HG03060 (cell line): Measurements from ENCODE around the gene TMEM74B.

Experiments used
- ATAC-seq: cut with Tn5 transposase; IDR thresholded peaks from one replicate; pipeline ENCODE4 v1.9.1; 2021; ENCODE audit warnings: low read depth, moderate number of reproducible peaks; ENCODE audit not compliant: unreplicated experiment

TMEM74B gene

DNA sequence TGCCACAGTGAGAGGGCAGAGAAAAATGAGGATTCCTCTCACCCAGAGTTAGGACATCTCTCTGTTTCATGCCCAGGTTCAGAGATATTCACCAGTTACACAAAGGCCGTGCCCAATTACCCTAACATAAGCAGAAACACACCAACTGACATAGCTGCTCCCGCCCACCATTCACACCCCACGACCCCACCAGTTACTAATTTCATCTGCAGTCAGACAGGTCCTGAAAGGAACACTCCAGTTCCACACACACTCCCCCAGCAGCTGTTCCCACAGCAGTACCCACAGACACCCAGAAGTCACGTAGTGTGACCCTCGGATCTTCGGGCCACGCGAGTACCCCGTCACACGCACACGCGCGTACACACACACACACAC is 532 bp downstream of the TMEM74B start:
- no peak for ATAC-seq

DNA sequence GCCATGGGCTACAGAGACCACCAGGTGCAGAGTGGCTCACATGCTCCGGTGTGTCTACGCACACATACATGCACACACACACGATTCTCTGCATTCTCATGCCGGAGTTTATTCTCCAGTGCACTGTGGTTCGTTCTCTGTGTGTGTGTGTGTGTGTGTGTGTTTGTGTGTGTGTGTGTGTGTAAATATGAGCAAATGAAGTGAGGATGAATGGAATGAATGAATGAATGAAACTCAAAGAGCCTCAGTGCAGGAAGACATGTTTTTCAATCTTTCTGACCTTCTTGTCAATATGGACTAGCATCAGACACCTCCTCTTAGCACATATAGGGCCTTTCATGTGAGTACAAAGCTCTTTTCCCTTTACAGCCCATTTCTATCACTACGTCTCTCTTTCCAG is 1.6 kb downstream of the TMEM74B start:
- ATAC-seq, result no peak

DNA sequence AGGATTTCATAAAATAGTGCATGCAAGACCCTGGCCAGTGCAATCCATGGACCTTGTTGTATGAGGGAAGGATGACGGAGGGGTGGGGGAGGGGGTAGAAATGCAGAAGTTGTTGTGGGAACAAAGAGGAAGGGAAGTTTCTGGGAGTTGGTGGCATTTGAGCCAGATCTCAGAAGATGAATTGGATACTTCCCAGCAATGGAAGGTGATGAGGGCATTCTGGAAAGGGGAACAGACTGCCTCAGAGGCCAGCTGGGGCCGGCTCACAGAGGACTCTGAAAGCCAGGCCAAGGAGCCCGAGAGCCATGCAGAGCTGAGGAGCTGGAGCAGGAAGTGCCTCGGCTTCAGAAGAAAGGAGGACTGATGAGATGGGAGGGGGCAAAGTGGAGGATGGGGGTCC is 2.7 kb downstream of the TMEM74B start:
- ATAC-seq, result no peak

DNA sequence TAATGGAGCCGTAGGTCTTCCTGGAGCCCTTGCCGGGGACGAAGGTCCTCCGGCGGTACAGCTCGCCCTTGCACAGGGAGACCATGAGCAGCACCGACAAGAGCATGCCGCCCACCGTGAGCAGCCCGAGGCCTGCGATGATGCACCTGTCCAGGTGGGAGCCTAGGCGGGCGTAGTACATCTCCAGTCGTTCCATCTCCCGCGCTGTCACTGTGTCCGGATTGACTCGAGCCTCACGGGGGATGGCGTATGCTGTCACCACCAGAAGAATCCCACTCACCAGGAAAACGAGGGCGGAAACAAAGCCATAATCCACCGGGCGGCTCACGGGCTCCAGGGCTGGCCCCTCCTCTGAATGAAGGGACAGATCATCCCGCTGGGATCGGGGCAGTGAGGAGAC is 3.8 kb downstream of the TMEM74B start:
- ATAC-seq, result no peak

DNA sequence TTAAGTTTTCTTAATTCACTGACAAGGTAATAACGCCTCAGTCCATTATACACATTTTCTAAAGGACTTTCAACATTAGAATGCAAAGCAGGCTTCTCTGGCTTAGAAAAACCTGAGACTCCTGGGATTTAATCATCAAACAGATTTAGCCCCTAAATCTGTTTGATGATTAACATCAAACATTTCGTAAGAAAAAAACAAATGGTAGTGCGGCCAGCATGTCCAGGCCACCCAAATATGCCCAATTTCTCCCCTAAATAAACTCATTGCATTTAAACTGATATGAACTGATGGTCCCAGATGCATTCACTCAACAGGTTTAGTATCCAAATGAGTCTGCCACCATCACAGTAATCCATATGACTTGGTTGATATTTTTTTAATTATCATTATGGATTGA is 6.2 kb downstream of the TMEM74B start:
- ATAC-seq, result no peak

DNA sequence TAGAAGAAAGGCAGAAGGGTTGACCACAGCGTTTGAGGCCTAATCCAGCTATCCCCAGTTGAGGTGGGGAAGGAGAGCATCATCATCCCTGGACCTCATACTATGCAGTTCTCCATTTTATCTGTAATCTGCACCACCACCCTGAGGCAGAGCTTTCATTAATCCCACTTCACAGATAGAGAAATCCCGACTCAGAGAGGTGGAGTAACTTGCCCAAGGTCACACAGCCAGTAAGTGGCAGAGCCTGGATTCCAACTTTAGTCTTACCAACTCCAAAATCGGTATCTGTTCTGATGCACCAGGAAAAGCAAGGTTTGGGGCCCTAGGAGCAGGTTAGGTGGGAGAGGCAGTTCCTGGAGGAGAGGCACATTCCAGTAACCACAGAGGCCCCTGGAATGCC is 6.7 kb downstream of the TMEM74B start:
- ATAC-seq, result no peak

DNA sequence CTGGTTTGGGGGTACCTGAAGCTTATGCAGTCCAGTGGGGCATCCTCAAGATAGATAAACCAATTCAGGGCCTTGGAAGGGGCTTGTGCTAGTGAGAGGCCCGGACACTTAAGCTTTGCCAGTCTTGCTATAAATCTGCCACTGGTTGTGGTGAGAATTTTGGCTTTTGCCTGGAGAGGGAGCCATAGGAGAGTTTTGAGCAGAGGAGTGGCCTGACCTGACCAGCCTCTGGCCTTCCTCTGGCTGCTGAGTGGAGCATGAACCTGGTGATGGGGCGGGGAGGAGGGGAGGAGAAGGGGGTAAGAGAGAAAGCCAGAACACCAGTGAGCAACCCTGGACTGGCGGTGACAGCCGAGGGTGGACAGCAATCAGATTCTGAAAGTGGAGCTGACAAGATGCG is 7.1 kb downstream of the TMEM74B start:
- no peak for ATAC-seq

DNA sequence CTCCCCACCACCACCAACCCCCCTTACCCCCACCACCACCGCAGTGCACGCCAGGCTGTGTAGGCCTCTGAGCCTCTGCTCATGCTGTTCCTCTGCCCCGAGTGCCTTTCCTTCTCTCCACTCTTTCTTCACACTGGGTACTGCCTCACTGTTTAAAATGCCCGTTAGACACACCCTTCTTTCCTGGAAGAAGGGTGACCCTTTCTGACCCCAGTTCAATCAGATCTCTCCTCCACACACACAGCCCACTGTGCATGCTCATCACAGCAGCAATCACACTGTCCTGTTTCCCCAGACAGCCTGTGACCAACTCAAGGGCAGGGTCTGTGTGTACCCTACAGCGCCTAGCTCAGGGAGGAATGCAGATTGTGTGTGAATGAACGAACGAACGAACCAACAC is 10.0 kb downstream of the TMEM74B start:
- no peak for ATAC-seq

DNA sequence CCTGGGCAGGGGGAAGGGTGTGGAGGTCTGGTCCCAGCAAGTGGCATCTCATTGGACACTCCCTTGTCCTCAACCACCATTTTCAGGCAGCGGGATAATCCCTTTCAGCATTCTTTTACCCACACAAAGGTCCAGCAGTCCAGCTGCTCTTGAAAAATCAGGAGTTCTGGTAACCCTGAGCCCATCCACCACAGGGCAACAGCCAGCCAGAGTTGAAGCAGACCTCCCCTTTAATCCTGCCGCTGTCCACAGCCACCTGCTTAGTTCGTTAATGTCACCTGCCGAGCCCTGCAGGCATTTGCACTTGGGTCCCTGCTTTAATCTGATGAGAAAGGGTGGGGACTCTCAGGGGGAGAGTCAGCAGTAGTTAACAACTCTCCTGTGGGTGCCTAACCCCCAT is 11.1 kb downstream of the TMEM74B start:
- no peak for ATAC-seq

DNA sequence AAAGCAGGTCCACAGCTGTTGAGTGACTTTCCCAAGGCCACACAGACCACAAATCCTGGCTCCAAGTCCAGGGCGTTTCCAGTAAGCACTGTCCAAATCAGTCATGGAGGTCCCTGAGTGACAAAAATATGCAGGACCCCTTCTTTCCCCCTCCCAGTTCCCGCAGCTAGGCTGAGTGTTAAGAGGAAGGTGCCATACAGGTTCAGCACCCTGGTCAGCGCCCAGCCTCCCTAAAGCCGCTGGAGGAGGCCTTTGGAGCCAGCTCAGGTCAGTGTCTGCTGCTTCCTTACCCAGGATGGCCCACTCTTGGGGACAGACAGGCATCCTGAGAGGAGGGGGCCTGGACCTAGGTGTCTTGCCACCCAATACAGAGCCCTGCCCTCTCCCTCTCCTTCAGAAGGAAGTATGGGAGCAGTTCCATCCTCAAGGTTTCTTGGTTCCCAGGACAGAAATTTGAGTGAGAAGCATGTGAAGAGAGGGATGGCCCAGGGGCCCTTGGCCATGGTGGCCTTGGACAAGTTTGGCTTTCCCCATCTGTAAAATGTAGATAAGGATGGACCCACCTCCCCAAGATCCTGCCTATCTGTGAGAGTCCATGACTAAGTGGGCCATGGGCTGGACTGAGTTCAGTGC is 13.2 kb downstream of the TMEM74B start:
- no peak for ATAC-seq

DNA sequence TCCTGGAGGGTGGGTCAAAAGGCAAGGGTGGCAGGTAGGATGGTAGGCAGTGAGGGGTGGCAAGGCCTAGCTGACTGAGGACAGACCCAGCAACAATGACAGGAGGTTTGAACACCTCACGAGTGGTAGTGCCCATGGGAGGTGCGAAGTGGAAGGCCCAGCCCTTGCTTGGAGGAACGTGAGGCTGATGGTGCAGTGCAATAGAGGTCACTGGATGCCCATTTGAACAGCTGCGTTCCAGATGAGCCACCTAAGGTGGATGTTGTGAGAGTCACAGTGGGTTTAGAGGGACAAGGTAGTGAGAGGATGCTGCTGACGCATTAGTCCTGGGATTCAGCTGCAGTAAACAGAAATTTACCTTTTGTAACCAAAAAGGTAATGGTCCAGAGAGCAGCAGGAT is 15.6 kb downstream of the TMEM74B start:
- no peak for ATAC-seq

DNA sequence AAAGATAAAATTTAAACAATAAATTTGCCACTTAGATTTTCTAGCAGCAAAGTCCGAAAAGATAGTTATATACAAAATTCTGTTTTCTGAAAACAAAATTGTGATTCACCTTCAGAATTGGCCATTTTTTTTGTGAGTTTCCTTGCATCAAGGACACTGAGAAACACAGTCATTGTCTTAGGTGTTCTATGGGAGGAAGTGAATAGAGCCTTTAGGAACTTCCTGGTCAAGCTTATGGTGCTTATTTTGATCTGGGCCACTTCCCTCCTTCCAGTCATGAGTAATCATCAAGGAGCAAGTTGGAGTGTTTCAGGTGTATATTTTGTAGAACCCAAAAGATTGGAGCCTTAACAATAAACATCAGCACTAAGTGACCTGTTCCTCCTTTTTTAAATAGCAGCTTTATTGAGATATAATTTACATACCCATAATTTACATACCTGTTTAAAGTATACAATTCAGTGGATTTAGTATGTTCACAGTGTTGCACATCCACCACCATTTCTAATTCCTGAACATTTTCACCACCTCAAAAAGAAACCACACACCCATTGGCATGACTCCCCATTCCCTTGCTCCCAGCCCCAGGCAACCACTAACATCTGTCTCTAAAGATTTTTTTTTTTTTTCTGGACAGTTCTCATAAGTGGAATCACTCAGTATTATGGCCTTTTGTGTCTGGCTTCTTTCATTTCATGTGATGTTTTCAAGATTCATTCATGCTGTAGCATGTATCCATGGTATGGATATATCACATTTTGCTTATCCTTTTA is 17.6 kb downstream of the TMEM74B start:
- ATAC-seq, result no peak

DNA sequence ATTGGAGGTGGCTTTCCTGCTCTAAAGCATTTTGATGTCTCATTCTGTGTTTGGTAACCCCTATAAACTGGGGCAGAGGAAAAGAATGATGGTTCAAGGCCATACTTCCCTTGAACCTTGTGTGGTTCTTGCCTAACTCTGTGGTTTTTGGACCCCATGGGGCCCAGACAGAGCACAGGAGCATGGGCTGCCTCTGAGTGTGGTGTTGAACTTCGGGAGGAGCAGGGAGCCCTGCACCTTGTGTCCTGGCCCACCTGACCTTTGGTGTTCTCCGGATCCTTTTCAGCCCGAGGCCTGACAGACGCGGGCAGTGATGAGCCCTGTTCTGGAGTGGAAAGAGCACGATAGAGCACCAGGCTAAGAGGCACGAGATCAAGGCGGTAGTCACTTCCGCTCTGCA is 18.8 kb downstream of the TMEM74B start:
- no peak for ATAC-seq

DNA sequence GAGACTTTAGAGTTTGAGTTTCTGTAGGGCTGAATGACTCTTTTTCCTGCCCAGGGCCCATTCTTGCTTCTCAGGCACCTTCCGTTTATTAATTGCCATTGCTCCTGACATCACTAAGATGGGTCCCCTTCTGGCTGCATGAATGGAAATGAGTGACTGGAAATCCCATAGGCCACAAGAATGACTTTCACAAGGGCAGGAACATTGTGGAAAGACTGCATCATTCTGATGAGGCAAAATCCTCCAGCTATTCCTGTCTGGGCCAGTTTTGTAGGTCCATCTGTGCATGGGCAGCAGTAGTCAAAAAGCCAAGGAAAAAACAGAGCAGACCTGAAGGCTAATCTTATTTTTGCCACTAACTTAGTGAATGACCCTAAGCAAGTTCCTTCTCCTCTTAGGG is 19.3 kb downstream of the TMEM74B start:
- no peak for ATAC-seq

DNA sequence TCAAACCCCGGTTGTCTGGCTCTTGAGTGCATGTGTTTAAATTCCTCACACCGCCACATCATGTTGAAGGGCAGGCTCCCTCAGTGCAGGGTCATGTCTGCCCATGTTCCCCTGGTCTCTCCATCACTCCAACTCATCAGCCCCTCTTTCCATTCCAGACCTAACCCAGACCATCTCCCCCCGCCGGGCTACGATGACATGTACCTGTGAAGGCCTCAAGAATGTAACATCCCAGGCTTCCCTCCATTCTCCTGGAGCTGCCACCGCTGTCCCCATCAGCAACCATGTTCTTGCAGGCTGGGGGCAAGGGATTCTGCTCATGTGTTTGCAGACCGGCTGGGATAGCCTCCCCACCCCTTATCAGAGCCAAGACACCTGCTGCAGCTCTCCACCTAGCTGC is 19.9 kb downstream of the TMEM74B start:
- no peak for ATAC-seq

DNA sequence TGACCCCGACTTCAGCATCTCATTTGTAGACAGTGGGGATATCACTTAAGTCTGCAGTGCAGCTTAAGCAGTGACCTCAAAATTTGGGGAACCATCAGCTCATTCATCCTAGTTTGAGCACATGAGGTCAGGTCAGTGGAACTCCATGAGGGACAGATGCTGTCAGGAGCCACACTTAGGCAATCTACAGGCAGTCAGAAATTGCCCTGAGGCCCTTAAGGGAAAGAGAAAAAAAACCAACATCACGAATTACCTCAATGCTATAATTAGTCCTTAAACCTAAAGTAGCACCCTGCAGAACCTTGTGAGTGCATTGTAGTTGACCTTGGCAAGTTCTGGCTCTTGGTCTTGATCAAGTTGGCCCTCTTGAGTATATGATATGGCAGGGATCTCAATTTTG is 21.1 kb downstream of the TMEM74B start:
- ATAC-seq, result no peak

DNA sequence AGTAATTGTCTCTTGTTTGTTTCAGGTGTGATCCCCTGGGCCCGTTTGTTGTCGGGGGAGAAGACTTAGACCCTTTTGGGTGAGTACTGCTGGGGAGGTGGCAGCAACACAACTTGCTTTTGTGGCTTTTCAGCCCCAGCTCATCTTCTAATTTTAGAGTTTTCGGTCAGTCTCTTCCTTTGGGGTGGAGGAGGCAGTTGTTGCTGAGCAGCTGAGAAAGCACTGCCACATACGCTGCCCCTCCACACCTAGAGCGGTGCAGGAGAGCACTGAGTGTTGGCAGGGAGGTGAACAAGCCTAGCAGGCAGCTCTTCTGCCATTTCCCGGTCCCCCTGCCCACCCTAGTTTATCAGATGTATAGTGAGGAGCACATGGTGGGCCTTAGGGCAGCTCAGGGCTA is 21.7 kb downstream of the TMEM74B start:
- ATAC-seq, result no peak

DNA sequence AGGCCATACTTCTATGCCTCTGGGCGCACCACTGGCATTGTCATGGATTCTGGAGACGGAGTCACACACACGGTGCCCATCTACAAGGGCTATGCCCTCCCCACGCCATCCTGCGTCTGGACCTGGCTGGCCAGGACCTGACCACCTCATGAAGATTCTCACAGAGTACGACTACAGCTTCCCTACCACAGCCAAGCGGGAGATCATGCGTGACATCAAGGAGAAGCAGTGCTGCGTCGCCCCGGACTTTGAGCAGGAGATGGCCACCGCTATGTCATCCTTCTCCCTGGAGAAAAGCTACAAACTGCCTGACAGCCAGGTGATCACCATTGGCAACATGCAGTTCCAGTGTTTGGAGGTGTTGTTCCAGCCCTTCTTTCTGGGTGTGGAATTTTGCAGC is 23.8 kb downstream of the TMEM74B start:
- no peak for ATAC-seq

DNA sequence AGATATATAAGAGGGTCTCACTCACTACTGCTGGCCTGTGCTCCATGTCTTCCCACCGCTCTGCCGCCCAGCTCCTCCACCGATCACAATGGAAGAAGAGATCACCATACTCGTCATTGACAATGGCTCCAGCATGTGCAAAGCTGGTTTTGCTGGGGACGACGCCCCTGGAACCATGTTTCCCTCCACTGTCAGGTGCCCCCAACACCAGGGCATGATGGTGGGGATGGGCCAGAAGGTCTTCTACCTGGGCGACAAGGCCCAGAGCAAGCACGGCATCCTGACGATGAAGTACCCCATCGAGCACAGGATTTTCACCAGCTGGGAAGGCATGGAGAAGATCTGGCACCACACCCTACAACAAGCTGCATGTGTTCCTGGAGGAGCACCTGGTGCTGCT is 24.3 kb downstream of the TMEM74B start:
- no peak for ATAC-seq

DNA sequence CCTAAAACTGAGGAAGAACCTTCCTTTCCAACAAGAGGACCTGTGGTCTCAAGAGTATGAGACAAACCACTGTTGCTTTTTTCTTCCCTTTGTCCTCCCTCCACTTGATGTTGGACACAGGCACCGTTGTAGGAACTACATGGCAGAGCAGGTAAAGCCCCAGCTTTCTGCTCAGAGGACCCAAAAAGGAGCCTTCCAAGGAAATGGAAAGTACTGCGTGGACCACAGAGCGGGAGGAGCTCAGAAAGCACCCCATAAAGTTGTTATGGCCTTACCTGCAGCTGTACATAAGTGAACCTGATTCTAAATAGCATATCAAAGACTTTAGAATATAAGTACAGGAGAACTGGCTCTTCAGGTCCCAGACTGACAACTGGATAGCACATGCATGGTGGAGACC is 29.4 kb downstream of the TMEM74B start:
- ATAC-seq, result no peak

DNA sequence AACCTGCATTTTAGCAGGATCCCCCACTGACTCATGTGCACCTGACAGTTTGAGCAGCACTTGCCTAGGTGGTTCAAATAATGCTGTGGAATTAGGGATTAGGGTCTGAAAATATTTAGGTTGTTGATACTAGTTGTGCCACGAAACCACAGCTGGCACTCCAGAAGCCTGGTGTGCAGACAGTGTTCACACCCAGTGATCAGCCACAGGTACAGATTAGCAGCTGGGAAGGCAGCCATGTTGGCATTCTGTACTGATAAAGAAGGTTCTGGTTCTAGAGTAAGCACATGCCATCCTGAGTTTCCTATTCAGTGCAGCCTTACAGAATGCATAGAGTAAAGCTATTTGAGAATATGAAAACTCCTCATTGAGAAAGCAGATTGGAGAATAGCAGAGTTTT is 30.1 kb downstream of the TMEM74B start:
- ATAC-seq, result no peak

DNA sequence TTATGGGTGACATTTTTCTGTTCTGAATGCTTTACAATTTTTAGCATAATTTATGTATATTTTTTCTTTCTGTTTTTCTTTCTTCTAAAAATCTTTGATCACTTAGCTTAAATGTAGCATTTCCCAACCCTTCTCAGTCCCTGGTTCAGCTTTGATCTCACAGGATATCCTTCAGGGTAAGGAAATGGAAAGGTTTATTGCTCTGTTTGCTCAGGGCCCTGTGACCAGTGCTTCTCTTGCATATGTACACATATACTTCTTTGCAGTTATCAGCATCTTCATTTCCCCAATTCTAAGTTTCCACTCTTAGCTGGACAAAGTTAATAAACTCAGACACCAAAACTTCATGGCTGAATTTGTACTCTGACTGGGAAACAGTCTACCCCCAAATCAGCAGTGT is 30.6 kb downstream of the TMEM74B start:
- no peak for ATAC-seq

DNA sequence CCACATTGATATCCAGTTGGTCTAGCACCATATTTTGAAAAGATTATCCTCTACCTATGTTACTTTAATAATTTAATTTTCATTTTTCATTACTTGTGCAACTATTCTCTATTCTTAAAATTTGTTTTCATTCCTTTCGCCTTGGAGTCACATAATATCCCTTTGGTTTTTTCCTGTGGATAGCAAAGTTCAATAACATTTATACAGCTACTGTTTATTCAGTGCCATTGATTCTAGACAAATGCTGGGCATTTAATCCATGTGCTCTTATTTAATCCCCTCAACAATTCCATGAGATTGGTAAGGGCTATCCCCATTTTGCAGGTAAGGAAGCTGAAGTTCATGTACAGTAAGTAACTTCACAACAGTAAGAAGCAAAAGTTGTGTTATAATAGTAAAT is 33.8 kb downstream of the TMEM74B start:
- ATAC-seq, result no peak
